NCI-H1105 (cell line): ENCODE measurements around the gene CCDC91.

Source experiments
- DNase-seq: peaks from one replicate; lab custom pipeline; 2025; lab: John Stamatoyannopoulos, UW

Gene CCDC91

DNA sequence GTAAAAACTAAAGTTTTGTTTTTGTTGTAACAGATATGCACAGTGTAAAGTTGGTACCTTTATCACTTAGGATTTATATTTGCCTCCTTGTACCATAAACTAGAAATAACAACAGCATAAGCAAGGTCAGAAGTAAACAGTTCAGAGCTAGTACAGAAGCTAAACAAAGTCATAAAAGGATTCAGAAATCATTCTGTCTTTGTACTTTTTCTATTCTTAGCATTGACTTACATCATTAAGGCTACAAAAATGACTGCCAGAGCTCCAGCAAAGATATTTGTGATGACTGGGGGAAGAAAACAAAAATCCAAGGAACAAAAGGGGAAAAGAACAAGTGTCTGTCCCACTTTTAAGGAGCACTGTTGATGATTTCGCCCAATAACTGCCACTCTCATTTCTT, 347.2 kb downstream of the CCDC91 start:
- no peak for DNase-seq

GRCh38 chr12:28539691-28540323, 349.6 kb downstream of the CCDC91 start:
- no peak for DNase-seq

DNA sequence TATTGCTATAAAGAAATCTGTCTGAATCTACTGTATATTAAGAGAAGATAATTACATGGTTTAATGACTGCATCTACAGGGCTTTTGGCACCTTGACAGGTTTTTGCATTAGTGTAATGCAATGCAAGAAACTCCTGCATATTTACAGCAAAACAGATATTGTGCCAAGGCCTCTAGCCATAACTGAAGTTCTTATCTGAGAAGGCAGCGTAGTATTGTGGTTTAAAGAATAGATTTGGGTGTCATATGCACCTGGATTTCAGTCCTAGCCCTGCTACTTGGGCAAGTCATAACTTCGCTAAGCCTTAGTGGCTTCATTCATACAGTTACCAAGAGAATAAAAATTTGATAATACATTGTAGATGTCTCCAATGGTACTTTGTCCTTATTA, 350.1 kb downstream of the CCDC91 start:
- no peak for DNase-seq

GRCh38 chr12:28543021-28543890, 353.0 kb downstream of the CCDC91 start:
- no peak for DNase-seq

DNA sequence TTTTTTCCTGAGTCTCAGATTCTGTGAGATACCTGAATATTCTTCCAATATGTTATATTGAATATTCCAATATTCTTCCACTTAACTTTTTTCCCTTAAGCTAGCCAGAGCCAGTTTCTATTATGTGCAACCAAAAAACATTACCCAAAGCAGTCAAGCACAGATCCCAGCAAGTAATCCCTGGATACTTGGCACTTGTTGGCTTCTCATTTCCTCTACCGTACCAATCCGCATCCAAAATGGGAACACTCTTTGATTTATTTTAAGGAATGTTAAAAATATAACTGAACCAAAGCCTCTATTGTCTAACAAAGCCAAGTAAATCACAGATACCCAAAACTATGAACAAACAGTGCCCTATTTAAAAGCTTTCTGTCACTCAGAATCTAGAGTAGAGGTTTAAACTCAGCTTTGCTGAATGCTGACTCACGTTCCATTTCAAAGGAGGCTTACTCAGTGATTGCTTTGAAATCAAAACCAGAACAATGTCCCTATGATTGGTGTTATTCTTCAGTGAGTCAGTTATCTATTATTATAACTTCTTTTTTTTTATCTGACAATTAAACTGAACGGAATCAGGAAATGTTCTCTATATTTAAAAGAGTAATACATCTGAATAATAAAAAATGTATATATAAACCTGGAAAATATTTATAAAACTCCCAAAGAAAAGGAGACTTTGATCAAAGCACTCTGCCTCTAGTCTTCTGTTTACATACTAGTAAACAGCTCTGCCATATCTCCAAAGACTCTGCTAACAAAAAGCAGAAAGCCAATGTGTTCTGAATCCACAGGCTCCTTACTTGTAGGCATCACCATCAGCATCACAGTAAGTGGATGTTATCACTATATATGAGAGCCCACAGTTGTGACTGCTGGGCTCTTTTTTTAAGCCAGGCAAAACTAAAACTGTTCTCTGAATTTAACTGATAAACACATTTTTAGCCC, 360.8 kb downstream of the CCDC91 start:
- DNase-seq = no peak

GRCh38 chr12:28552251-28552970, 362.2 kb downstream of the CCDC91 start:
- DNase-seq = no peak

DNA sequence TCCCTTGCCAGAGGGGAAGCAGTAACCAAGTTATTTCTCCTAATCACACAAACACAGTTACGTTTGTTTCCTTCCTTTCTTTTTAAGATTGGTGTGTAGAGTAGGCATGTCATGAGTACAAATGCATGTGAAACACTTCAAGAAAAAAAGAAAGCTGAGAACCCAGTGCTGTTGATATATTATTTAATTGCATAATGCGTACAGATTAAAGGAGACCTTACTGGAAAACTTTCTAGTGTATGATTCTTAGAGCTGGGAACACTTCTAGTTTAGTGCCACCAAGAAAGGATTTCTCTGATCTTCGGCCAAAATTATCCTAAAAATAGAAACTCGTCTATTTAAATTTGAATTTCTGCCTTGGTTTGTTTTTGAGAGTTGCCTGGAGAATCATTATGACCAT, 365.5 kb downstream of the CCDC91 start:
- DNase-seq = no peak

DNA sequence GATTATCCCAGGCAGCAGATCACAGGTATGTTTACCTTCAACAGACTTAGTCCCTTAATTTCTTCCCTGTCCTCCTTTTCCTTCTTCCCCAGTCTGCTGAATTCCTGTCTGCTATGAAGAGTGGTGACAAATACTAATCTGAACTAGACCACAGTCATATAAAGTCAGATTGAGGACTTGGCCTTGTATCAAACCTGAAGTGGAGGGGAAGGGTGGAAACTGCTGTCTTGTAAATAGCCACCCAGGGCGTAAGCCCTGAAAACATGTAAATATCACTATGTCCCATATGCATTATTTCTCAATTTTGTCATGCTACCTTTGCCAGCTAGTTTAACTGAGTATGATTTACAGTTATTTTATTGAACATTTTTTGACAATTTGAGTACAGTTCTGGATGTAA, 368.0 kb downstream of the CCDC91 start:
- DNase-seq = no peak

- DNase-seq = no peak
These were observed 373.0 kb downstream of the CCDC91 start for GRCh38 chr12:28563286-28563685.

DNA sequence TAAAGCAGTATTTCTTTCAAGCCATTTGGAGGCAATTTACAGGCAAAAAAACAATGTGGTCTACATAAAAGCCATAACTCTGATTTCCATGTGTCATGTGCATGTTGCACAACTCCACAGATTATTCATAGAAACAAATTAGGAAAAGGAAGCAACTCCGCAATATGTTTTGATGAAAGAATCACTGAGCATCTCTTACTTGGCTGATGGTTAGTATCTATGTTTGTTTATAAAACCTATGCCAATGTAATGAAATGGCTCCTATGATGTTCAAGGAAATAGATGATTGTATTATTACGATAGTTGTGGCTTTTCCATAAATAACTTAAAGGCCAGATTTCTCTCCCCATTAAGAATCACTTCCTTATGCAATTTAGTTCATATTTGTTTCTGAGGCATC, 373.7 kb downstream of the CCDC91 start:
- DNase-seq = no peak

- DNase-seq = no peak
These were observed 377.9 kb downstream of the CCDC91 start for GRCh38 chr12:28568118-28568517.

- DNase-seq = no peak
These were observed 378.4 kb downstream of the CCDC91 start for GRCh38 chr12:28568704-28569103.

DNA sequence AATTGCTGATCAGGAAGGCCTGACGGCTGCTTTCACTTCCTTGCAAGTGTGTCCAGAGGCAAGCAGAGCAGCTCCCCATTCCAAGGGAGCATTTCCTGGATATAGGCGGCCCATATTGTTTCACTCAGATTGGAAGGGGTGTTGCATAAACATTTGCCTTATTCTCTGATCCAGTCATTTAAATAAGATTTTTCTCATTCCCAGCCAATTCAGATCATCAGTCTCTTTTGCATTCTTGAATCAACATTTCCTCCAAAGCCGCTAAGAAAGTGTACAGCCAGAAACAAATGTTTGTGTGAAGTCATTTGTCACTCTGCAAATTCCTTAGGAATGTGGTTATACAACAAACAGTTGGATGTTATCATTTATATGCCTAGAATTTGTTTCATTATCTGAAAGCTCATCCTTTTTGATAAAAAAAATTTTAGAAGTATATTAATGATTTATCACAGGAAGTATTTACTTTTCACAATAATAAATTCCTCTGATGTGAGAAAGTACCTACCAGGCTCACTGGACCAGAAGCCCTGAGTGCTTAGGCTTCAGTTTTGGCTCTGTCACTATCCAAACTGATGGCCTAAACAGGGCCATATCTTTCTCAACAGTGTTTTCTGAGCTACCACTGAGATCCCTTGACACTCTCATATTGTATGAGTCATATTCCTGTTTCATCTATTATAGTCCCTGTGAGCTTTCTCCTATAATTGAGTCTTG, 379.6 kb downstream of the CCDC91 start:
- DNase-seq = no peak

DNA sequence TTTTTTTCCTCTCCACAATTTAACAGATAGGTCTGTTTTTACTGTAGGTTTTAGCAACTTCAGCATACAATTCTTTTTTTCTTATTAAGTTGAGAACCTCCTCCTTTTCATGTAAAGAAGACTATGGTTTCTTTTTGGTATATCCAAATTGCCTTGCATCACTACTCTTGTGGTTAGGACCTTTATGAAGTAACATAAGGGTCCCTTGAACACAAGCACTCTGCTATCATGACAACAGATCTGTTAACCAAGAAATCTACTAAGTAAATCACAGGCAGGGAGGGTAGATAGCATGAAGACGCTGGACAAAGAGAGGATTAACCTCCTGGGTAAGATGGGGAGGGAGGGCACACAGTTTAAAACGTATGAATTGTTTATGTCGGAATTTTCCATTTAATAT, 380.6 kb downstream of the CCDC91 start:
- no peak for DNase-seq

- no peak for DNase-seq
These were observed 384.7 kb downstream of the CCDC91 start for GRCh38 chr12:28574746-28575592.

DNA sequence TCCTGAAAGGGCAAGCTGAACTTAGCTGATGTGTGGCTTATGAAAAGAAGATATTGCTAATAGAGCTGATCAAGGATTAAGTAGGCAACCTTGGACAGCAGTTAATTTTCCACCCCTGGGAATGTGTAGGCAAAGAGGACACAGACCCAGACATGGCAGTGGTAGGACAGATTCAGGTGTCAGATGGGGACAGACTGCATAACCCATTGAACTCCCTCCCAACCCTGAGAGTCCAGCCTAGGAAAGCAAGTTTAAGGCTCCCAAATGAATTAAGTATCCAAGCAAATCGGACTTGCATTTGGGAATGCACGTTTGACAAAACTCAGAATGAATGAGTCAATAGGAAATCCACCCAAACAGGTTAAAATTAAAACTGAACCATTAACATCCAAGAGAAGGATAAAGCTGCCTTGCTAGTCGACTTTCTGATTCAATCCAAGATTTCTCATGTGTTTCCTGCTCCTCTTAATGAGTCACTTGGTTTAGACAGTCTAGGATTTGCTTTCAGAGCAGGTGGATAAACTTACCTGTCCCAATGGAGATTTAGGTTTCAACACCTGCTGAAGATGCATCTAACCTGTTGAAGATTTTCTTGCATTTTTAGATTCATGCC, 385.4 kb downstream of the CCDC91 start:
- DNase-seq = no peak

- no peak for DNase-seq
These were observed 388.1 kb downstream of the CCDC91 start for GRCh38 chr12:28578361-28578760.

DNA sequence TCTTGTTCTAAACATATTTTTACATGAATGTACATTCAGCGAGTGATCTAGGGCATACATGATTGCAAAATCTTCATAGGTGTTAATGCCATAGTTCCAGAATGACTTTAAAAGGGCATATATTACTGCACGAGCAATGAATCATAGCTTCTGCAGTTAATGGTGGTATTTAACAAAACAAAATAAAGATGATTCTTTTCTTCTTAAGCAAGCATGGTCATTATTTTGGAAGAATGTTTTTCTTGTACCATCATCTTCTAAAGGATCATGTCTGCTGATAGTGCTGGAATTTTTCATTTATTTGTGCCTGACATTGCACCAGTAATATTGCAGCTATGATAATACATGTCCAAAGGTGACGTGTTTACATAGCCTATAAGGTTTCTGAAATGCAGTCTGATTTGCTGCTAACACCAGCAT, 388.6 kb downstream of the CCDC91 start:
- DNase-seq = no peak

DNA sequence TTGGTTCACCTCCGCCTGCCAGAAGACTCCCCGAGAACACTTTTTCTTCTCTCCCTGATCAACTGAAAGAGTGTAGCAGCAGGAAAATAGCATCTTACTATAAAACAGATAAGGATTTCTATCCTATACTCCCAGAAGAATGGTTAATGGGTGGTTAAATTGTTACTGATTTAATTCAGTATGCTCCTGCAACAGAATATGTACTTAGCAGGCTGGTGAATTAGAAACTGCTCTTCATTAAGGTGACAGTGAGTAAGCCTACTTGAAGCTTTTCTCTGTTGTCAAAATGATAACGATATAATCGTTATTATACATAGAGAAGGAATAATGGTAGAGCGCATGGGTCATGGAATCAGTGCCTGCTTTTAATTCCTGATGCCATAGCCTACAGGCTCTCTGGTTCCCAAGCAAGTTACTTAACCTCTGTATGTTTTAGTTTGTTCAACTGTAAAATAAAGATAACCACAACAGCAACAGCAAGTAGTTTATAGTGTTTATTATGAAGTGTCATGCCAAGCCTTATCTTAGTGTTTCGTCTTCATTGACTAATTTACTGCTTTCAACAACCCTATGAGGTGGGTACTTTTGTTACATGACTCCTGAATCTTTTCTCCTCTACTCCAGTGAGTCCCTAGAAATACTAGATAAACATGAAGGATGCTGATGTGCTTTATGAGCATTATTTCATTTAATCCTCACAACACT, 392.6 kb downstream of the CCDC91 start:
- no peak for DNase-seq
